ENCODE results near the gene IGFALS.

Gene IGFALS

GRCh38 chr16:1793578-1794220 lies at the start of gene IGFALS:
Gene IGFALS (minus strand): TSS chr16:1793705. CDS start chr16:1793652, 53 bp downstream.
- H3K27ac ChIP-seq, result no peak within 1 kb of the TSS
- no peak for TF ChIP-seq CTCF (conservative IDR thresholded peaks at IDR 0.05; ENCODE audit: low read depth, low read length)
- no peaks in the 10 kb centered on the region for H3K79me2 ChIP-seq (ENCODE audit: insufficient read depth, low read depth)
- no peak within 1 kb of the TSS for H3K4me3 ChIP-seq (IDR thresholded peaks at IDR 0.05; ENCODE audit: insufficient read depth, low read depth, low read length)
- no peaks in the 10 kb centered on the region for H3K4me1 ChIP-seq (ENCODE audit: low read depth, poor library complexity, severe bottlenecking)
- no peaks in the 10 kb centered on the region for H3K27me3 ChIP-seq (ENCODE audit: insufficient read depth, low read depth)
- H3K4me2 ChIP-seq, result no peak within 1 kb of the TSS
- no peak within 1 kb of the TSS for H3K9ac ChIP-seq
- no peaks in the 10 kb centered on the region for H4K20me1 ChIP-seq (ENCODE audit: insufficient read depth)
- H2AFZ ChIP-seq (ENCODE audit: low read depth), result no peak within 1 kb of the TSS
- H3K36me3 ChIP-seq (ENCODE audit: insufficient read depth), result no peaks in the 10 kb centered on the region

- Histone ChIP-seq H3K9ac (no peak overlapping the region), H4K20me1 (ENCODE audit: insufficient read depth) (no peaks in the 10 kb centered on the region), H3K36me3 (ENCODE audit: insufficient read depth) (no peaks in the 10 kb centered on the region), H3K4me2 (no peak overlapping the region), H3K4me1 (ENCODE audit: low read depth, poor library complexity, severe bottlenecking) (no peaks in the 10 kb centered on the region), H2AFZ (ENCODE audit: low read depth) (no peak overlapping the region), H3K4me3 (IDR thresholded peaks at IDR 0.05; ENCODE audit: insufficient read depth, low read depth, low read length) (no peak overlapping the region), H3K79me2 (ENCODE audit: insufficient read depth, low read depth) (no peaks in the 10 kb centered on the region), H3K27me3 (ENCODE audit: insufficient read depth, low read depth) (no peaks in the 10 kb centered on the region; the same call in 1 of the 2 replicates), H3K27ac (no peak overlapping the region)
- no peak for TF ChIP-seq CTCF (conservative IDR thresholded peaks at IDR 0.05; ENCODE audit: low read depth, low read length)
Measured at GRCh38 chr16:1839554-1839953, 46.0 kb upstream of the IGFALS start.

- no peaks in the 10 kb centered on the region for H4K20me1 ChIP-seq (ENCODE audit: insufficient read depth)
- no peak overlapping the region for H2AFZ ChIP-seq (ENCODE audit: low read depth)
- H3K4me2 ChIP-seq, result no peak overlapping the region
- H3K36me3 ChIP-seq (ENCODE audit: insufficient read depth), result no peaks in the 10 kb centered on the region
- no peak for TF ChIP-seq CTCF (conservative IDR thresholded peaks at IDR 0.05; ENCODE audit: low read depth, low read length)
- peaks cover 4% of the 10 kb centered on the region for H3K4me1 ChIP-seq (ENCODE audit: low read depth, poor library complexity, severe bottlenecking)
- H3K27ac ChIP-seq, result no peak overlapping the region
- no peak overlapping the region for H3K4me3 ChIP-seq (IDR thresholded peaks at IDR 0.05; ENCODE audit: insufficient read depth, low read depth, low read length)
- H3K27me3 ChIP-seq (ENCODE audit: insufficient read depth, low read depth), result no peaks in the 10 kb centered on the region
- H3K9ac ChIP-seq, result no peak overlapping the region
- no peaks in the 10 kb centered on the region for H3K79me2 ChIP-seq (ENCODE audit: insufficient read depth, low read depth)
Measured at GRCh38 chr16:1834096-1834495, 40.6 kb upstream of the IGFALS start.

- no peak overlapping the region for H3K9ac ChIP-seq
- H3K4me1 ChIP-seq (ENCODE audit: low read depth, poor library complexity, severe bottlenecking), result peaks cover 15% of the 10 kb centered on the region
- no peak overlapping the region for H3K4me3 ChIP-seq (IDR thresholded peaks at IDR 0.05; ENCODE audit: insufficient read depth, low read depth, low read length)
- no peaks in the 10 kb centered on the region for H4K20me1 ChIP-seq (ENCODE audit: insufficient read depth)
- no peak overlapping the region for H3K27ac ChIP-seq
- TF ChIP-seq CTCF (conservative IDR thresholded peaks at IDR 0.05; ENCODE audit: low read depth, low read length), result no peak
- H3K36me3 ChIP-seq (ENCODE audit: insufficient read depth), result no peaks in the 10 kb centered on the region
- no peaks in the 10 kb centered on the region for H3K27me3 ChIP-seq (ENCODE audit: insufficient read depth, low read depth)
- no peak overlapping the region for H2AFZ ChIP-seq (ENCODE audit: low read depth)
- H3K79me2 ChIP-seq (ENCODE audit: insufficient read depth, low read depth), result peaks cover 8% of the 10 kb centered on the region; the same call in 1 of the 2 replicates
- H3K4me2 ChIP-seq, result no peak overlapping the region
Measured at GRCh38 chr16:1832838-1833454, 39.4 kb upstream of the IGFALS start.
